Fibroblast of the aortic adventitia (primary cell): ENCODE measurements around the gene SMTNL2. TPM values are rescaled to one million over a fixed set of nuclear protein-coding genes. Genes with fewer than 3 reads are reported as not detected.

Experiments
- DNase-seq: peaks from one replicate; pipeline ENCODE4 v3.0.0-alpha.2; 2010; ENCODE audit warnings: low read depth
- H3K4me3 ChIP-seq: 2 replicates; pipeline ENCODE4 v1.5.1; 2011; ENCODE audit warnings: low read depth, mild to moderate bottlenecking, control low read depth, low read length, moderate library complexity
- total RNA-seq: library from RNA; depleted of rRNA; stranded (reverse); fragments of >200 nt; gene quantifications from 2 replicates; pipeline ENCODE4 v1.2.3, GENCODE V29; 2012; ENCODE audit warnings: low replicate concordance
- TF ChIP-seq, protein P1 (sequence below): IDR thresholded peaks from 2 replicates; pipeline ENCODE4 v1.5.1; 2011; ENCODE audit warnings: mild to moderate bottlenecking, low read length, control low read depth, inconsistent platforms; ENCODE audit not compliant: insufficient read depth

SMTNL2 gene
- total RNA-seq, 1 donor = not detected

DNA sequence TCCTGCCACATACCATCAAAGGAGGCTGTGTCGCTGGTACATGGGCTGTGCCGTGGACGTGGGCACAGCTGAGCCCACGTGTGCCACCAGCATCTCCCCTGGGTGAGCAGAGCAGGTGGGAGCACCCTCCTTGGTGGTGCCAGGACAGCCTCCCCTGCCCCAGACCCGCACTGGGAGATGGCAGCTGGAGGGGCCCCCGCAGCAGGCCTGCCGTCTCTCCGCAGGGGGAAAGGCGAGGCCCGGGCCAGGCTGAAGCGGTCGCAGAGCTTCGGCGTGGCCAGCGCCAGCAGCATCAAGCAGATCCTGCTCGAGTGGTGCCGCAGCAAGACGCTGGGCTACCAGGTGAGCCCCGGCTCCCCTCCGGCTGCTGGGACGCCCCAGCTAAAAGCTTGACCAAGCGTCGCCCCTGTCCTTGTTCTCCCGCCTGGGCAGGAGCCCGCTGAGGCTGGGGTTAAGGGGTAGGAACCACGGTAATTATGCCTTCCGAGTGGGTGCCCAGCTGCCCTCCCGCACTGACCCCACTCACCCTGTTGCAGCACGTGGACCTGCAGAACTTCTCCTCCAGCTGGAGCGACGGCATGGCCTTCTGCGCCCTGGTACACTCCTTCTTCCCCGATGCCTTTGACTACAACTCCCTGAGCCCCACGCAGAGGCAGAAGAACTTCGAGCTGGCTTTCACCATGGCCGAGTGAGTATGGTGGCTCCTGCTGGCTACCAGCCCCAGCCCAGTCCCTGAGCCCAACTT lies 12.5 kb downstream of the SMTNL2 start:
- no peak for DNase-seq
- no peak overlapping the region for H3K4me3 ChIP-seq
- TF ChIP-seq, protein P1, sequence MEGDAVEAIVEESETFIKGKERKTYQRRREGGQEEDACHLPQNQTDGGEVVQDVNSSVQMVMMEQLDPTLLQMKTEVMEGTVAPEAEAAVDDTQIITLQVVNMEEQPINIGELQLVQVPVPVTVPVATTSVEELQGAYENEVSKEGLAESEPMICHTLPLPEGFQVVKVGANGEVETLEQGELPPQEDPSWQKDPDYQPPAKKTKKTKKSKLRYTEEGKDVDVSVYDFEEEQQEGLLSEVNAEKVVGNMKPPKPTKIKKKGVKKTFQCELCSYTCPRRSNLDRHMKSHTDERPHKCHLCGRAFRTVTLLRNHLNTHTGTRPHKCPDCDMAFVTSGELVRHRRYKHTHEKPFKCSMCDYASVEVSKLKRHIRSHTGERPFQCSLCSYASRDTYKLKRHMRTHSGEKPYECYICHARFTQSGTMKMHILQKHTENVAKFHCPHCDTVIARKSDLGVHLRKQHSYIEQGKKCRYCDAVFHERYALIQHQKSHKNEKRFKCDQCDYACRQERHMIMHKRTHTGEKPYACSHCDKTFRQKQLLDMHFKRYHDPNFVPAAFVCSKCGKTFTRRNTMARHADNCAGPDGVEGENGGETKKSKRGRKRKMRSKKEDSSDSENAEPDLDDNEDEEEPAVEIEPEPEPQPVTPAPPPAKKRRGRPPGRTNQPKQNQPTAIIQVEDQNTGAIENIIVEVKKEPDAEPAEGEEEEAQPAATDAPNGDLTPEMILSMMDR = no peak

DNA sequence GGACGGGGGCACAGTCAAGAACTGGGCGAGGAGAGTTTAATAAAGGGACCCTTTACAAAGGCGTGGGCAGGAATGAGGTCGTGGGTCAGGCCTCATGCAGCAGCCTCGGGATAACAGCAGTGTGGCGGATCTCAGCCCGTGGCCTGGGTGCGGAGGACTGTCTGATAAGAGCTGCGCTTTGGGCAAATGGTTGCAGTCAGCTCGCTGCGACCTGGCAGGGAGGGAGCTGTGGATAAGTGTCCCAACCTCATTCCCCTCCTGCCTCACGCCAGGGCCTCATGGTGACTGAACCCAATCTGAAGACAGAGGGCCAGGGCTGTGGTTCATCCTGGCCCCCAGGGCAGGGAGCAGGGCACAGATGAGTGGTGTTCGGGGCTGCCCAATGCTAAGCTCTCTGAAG lies 13.6 kb downstream of the SMTNL2 start:
- TF ChIP-seq, protein P1 = no peak
- DNase-seq = no peak
- H3K4me3 ChIP-seq = no peak overlapping the region

DNA sequence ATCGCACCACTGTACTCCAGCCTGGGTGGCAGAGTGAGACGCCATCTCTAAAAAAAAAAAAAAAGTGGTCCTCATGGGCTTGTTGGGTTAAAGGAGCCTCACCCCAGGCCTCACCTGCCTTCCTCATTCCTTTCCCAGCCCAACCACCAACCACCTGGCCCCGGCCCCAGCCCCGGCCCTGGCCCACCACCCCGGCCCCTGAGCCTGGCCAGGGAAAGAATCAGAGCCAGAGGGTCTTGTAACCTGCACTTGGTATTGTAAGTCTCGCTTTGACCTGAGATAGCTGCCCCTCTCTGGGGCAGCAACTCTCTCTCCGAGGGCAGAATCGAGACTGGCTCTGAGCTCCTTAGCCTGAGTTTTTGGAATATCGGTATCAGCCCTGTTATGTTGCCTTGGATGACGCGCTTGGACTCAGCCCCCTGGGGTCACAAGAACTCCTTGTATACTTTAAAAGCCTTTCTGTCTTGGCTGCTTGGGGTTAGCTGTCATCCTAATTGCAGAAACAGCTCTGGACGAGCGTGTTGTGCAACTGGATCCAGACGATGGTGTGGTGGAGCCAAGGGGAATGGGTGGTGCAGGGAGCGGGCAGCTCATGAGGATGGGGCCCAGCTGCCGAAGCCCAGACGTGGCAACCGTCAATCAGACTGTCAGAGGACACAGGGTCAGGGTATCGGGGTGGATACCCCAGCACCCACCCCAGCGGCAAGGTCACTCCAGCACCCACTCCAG lies 14.6 kb downstream of the SMTNL2 start:
- TF ChIP-seq, protein P1 = no peak
- H3K4me3 ChIP-seq = no peak overlapping the region
- peak; percentile 86 for DNase-seq

DNA sequence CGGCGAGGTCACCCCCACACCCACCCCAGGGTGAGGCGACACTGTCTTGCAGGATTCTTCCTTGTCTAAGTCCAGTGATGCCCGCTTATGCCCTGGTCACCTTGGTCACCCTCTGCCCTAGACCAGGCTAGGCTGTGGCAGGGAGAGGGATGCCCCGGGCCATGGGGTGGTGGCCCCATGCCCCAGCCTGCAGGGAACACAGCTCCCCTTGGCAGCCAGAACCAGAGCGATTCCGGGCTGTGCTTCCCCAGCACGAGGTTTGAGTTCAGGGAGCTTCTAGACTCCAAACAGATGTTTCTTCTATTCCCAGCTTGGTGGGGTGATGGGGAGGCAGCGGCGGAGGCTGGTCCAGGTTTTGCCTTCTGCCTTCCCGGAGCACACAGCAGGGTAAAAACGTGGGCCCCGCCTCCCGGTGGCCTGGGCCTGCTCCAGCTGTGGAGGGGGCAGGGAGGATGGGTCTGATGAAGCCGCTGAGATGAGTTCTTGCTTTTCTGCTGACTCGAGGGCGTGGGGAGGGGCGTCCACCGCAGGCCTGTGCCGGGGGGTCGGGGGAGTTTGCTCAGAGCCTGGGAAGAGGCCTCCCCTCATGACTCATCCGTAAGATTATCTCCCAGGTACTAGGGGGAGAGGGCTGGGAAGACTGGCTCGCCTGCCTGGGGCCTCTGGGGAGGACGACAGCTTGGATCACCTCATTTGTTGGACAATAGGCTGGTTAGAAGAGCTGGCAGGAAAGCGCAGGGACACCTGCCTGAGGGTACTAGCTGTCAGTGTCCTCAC lies 15.4 kb downstream of the SMTNL2 start:
- H3K4me3 ChIP-seq = no peak overlapping the region
- DNase-seq = peak; percentile 62
- TF ChIP-seq, protein P1 = no peak

DNA sequence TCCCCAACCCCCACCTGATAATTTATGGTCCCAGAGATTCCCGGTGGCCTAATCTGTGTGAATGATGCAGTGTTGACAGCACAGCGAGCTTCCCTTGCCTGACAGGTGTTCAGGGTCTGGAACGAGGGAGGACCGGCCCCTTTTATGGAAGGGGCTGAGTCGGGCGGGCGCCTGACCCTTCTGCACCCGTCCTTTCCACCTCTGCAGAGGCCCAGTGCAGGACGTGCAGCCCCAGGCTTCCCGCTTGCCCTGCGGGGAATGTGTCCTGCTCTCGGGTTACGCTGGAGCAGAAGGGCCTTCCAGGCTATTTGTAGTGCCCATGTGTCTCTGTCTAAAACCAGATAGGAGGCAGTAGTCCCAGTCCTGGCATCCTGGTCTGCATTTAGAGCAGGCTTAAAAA lies 16.2 kb downstream of the SMTNL2 start:
- H3K4me3 ChIP-seq = no peak overlapping the region
- TF ChIP-seq, protein P1 = no peak
- no peak for DNase-seq

DNA sequence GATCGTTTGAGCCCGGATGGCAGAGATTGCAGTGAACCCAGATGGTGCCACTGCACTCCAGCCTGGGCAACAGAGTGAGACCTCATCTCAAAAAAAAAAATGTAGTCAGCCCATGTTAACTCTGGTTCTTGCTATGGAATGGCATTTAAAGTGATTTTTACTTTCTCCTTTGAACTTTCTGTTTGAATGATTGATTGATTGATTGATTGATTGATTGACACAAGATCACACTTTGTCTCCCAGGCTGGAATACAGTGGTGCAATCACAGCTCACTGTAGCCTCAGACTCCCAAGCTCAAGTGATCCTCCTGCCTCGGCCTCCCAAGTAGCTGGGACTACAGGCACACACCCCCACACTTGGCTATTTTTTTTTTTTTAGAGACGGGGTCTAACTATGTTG lies 17.0 kb downstream of the SMTNL2 start:
- TF ChIP-seq, protein P1 = no peak
- DNase-seq = no peak
- H3K4me3 ChIP-seq = no peak overlapping the region
